ENCODE results near the gene TOR2A.

TOR2A gene

GRCh38 chr9:127742435-127743088 lies 7.5 kb upstream of the TOR2A start:
- no peak for DNase-seq (ENCODE audit: low read depth)

DNA sequence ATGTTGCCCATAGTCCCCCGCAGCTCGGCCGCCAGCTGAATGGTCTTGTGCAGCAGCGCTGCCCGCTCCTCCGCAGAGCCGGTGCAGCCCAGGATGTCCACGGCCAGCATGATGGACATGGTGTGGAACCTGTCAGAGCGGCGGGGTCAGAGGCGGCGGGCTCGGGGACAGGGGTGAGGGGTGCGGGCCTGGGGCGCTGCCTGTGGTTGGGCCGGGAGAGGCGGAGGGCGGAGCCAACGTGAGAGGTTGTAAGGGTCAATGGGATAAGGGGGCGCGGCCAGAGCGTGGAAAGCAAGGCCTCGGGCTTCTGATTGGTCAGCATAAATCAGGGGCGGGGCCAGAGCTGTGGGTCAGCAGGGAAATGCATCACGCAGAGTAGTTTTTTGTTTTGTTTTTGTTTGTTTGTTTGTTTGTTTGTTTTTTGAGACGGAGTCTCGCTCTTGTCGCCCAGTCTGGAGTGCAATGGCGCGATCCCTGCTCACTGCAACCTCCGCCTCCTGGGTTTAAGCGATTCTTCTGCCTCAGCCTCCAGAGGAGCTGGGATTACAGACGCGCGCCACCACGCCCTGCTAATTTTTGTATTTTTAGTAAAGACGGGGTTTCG lies 6.8 kb upstream of the TOR2A start:
- no peak for DNase-seq (ENCODE audit: low read depth)

- no peak for DNase-seq (ENCODE audit: low read depth)
Measured at GRCh38 chr9:127739614-127740330, 4.7 kb upstream of the TOR2A start.

- DNase-seq (ENCODE audit: low read depth): no peak
Measured at GRCh38 chr9:127738666-127739065, 3.6 kb upstream of the TOR2A start.

DNA sequence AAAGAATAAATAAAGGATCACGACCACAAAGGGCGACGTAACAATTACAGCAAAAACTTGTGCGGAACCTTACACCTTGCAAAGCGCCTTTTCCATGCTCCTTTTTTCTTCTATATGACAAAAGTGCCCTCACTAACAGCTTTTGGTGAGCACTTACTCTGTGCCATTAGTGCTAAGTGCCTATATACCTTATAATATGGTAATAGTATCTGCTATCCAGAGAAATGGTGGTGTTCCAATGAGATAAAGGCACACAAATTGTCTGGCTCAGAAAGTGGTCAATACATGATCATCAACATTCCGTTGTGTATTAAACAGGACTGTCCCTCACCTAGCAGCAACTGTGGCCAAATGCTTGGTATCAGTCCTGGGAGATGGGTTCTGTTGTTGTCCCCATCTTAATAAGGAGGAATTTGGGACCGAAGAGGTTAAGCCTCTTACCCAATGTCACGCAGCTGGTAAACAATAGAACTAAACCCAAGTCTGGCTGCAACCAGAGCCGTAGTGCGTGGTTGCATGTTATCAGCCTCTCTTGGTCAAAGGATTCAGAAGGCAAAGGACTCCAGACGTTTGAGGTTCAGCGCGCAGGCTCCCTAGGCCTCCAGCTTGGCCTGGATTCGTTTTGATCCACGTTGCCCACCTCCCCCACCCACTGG lies 564 bp upstream of the TOR2A start:
- DNase-seq (ENCODE audit: low read depth): no peak

- no peak for DNase-seq (ENCODE audit: low read depth)
Measured at GRCh38 chr9:127734247-127734746, 797 bp downstream of the TOR2A start.

DNA sequence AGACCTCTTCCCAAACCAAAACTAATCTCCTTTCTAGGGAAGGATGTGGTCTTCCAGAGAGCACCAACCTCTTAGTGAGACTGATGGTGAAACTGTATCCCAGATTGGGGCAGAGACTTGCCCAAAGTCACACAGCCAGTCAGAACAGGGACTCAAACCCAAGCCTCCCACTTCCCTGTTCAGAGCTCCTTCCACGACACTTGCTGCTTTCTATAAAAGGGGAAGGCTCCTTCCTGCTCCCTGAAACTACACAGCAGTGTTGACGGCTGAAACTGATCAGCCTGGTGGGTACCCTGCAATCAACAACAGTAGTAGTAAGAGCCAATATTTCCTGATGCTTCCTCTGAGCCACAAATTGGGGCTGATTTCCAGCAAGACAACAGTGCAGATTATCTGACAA lies 1.5 kb downstream of the TOR2A start:
- DNase-seq (ENCODE audit: low read depth): no peak

DNA sequence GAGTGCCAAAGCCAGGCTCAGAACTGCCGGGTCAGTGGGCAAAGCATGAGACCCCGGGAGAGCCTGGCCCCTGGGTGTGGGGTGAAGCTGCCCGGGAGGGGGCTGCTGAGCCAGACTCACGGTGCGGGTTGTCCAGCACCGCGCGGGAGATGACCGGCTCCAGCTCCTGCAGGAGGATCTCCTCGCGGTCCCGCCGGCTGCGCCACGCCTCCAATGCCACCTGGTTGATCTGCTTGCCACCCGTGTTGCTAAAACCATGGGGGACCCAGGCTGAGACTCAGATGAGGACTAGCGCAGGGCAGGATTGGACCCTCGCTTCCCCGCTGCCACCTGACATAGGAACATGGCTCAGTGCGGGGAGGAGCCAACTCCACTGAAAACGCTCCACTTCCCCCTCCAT lies 2.6 kb downstream of the TOR2A start:
- DNase-seq (ENCODE audit: low read depth): no peak

DNA sequence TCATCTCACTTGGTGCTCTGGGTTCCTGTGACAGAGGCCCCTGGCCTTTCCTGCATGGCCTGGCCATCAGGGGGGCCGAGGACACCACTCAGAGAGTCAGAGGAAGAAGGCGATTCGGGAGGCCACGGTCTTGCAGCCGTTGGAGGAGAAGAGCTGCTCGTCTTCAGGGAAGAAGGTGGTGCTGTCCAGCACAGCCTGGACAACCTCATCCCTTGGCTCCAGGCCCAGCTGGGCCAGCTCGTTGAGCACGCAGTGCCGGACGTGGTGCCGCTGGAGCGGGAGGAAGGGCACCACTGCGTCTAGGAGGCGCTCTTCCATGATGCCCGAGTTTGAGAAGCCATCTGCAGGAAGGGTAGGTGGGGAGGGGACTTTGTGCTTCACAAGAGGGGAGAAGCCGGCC lies 3.2 kb downstream of the TOR2A start:
- no peak for DNase-seq (ENCODE audit: low read depth)

DNA sequence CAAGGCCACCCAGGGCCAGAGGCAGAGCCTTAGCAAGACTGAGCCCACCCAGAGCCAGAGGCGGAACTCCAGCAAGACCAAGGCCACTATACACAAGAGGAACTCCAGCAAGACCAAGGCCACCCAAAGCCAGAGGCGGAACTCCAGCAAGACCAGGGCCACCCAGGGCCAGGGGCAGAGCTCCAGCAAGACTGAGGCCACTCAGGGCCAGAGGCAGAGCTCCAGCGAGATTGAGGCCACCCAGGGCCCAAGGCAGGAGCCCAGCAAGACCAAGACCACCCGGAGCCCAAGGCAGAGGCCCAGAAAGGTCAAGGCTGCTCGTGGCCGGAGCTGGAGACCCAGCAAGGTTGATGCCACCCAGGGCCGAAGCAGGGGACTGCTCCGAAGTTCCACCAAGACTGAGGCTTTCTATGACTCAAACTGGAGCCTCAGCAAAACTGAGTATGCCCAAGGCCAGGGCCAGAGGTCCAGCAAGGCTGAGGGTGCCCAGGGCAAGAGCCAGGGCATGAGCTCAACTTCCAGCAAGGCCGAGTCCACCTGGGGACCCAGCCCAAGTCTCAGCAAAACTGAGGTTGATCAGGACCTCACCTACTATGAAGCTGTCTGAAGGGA lies 4.2 kb downstream of the TOR2A start:
- DNase-seq (ENCODE audit: low read depth): no peak

GRCh38 chr9:127730262-127730661 lies 4.8 kb downstream of the TOR2A start:
- DNase-seq (ENCODE audit: low read depth): no peak

DNA sequence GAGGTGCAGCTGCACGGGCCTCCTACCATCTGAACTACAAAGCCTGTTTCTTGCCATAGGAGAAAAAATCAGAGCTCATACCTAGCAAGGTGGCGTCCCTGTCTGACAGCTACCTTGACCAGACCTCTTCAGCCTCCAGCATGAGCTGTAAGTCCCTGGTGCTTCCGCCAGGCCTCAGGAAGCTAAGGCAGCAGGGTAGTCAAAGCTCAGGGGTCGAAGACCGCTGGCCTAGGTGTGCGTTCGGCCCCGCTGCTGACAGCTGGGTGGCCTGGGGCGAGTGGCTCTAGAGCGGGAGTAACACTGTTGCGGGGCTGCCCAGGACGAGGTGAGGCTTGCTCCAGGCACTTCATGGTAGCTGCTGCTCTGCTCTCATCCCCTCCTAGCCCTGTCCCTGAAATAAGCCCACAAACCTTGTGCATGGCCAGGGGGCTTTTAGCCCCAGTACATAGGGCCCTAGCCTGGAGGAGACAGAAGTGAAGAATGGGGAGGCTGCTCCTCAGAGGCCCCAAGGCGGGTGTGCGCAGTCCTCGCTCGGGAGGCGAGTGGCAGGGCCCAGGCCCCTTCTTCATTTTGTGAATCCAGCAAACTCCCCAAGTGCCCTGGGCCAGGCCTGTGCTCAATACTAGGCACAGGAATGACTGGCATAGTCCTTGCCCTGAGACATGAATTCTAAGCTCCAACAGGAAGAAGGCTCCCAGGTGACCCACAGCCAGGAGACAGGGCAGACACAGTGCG lies 5.4 kb downstream of the TOR2A start:
- DNase-seq (ENCODE audit: low read depth): no peak

GRCh38 chr9:127728808-127729207 lies 6.3 kb downstream of the TOR2A start:
- DNase-seq (ENCODE audit: low read depth): no peak

GRCh38 chr9:127726871-127727270 lies 8.2 kb downstream of the TOR2A start:
- no peak for DNase-seq (ENCODE audit: low read depth)

DNA sequence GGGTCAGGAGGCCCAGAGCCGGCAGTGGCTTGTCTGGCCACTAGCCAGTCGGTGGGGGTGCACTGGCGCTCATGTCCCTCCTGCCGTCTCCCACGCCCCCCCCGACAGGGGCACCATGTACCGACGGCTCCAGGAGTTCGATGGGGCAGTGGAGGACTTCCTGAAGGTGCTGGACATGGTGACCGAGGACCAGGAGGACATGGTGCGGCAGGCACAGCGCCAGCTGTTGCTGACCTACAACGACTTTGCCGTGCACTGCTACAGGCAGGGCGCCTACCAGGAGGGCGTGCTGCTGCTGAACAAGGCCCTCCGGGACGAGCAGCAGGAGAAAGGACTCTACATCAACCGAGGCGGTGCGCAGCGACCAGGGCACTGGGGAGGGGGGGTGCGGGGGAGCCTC lies 11.1 kb downstream of the TOR2A start:
- no peak for DNase-seq (ENCODE audit: low read depth)

GRCh38 chr9:127723444-127723843 lies 11.7 kb downstream of the TOR2A start:
- DNase-seq (ENCODE audit: low read depth): no peak

- no peak for DNase-seq (ENCODE audit: low read depth)
Measured at GRCh38 chr9:127723013-127723412, 12.1 kb downstream of the TOR2A start.

DNA sequence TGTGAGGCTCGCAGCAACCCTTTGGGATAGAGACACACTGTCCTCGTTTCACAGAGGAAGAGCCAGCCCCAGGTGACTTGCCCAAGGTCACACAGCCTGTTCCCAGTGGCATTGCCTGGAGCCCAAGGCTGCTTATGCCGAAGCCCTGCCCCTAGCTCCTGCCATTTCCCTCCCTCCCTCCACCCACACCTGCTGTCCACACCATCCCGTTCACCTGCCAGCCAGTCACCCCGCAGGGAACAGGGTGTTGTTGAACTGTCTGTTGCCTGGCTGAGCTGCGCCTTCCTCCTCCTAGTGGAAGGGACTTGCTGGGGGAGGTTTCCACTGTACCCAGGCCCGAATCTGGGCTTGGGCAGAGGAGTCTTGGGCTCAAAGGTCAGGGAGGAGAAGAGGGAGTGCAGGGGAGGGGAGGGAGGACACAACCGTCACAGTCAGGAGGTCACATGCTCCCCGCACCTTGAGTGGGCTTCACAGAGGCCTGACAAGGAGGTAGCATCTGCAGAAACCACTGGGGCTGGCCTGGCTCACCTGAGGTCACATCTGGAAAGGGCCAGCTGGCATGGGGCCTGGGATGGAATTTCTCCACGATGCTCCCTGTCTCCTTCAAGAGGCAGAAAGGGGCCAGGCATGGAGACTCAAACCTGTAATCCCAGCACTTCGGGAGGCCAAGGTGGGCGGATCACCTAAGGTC lies 12.9 kb downstream of the TOR2A start:
- no peak for DNase-seq (ENCODE audit: low read depth)

DNA sequence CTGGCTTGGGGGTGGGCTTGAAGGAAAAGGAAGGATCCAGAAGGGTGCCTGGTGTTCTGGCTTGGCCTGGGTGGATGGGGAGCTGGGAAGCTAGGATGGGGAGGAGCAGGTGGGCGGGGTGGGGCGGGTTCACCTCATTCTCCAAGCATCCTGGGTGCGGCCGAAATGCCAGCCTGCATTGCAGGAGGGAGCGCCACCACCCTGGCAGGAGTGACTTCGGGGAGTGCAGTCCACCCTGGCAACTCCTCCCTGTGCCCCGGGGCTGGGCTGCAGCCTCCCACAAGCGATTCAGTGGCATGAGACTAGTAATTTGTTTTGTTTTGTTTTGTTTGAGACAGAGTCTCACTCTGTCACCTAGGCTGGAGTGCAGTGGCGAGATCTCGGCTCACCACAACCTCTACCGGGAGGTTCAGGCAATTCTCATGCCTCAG lies 13.7 kb downstream of the TOR2A start:
- DNase-seq (ENCODE audit: low read depth): no peak

DNA sequence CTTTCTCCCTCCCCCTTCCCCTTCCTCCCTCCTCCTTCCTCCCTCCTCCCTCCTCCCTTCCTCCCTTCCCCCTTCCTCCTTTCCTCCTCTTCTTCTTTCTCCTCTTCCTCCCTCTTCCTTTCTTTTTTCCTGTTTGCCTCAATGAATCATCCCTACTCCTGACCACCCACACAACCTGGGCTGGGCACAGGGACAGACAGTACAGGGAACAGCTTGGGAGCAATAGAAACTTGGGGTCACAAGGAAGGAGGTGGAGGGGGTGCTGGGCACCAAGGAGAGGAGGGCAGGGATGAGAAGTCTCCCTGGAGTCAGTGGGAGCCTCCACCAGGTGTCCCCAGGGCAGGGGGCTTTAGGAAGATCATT lies 14.2 kb downstream of the TOR2A start:
- DNase-seq (ENCODE audit: low read depth): no peak

Data from CMK (cell line).